Spleen (tissue), 7 donors: ENCODE data around the gene OSER1.

Experiments used
- POLR2A ChIP-seq, 3 donors: fragments of 450-650 bp; IDR thresholded peaks; one replicate each; pipeline ENCODE4 v1.5.1; 2017; ENCODE audit warnings: antibody characterized with exemption in 3 of 3, mild to moderate bottlenecking in 1 of 3
- TF ChIP-seq, protein P1 (sequence below), 11 experiments: fragments of 200-600 bp in 7 of 11; fragments of 450-650 bp in 4 of 11; sonication (generic) in 4 of 11; IDR thresholded peaks in 8 of 11; conservative IDR thresholded peaks in 3 of 11; 1 replicate in 7 of 11; 2 replicates in 4 of 11; pipeline versions ENCODE4 v1.4.0 to v1.8.0; 2016 to 2021; ENCODE audit warnings: antibody characterized with exemption in 11 of 11, inconsistent platforms in 4 of 11, mild to moderate bottlenecking in 1 of 11
- donor health status: DM: no; HTN: no; CAD: no; lungs with moderate emphysema.
- donor health status: DM: no; HTN: no; CAD: no.
- donor health status: DM: no; HTN: no; CAD: no.

- TF ChIP-seq POLR2A (IDR thresholded peaks at IDR 0.05), result no peak
- TF ChIP-seq, protein P1, sequence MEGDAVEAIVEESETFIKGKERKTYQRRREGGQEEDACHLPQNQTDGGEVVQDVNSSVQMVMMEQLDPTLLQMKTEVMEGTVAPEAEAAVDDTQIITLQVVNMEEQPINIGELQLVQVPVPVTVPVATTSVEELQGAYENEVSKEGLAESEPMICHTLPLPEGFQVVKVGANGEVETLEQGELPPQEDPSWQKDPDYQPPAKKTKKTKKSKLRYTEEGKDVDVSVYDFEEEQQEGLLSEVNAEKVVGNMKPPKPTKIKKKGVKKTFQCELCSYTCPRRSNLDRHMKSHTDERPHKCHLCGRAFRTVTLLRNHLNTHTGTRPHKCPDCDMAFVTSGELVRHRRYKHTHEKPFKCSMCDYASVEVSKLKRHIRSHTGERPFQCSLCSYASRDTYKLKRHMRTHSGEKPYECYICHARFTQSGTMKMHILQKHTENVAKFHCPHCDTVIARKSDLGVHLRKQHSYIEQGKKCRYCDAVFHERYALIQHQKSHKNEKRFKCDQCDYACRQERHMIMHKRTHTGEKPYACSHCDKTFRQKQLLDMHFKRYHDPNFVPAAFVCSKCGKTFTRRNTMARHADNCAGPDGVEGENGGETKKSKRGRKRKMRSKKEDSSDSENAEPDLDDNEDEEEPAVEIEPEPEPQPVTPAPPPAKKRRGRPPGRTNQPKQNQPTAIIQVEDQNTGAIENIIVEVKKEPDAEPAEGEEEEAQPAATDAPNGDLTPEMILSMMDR (IDR thresholded peaks at IDR 0.05 in 8 of 11, conservative IDR thresholded peaks at IDR 0.05 in 3 of 11), result no peak
Observed at GRCh38 chr20:44204156-44204831, 6.3 kb downstream of the OSER1 start.
